Ovary (tissue), 10 donors: ENCODE measurements around the gene IFI6. TPM values are rescaled to one million over a fixed set of nuclear protein-coding genes. Genes with fewer than 3 reads are reported as not detected.

Experiments used
- DNase-seq, 5 donors: peaks; one replicate each; pipeline ENCODE4 v3.0.0-alpha.2; 2019 to 2020
- H3K27ac ChIP-seq, 2 donors: fragments of 200-600 bp; one replicate each; pipeline versions ENCODE4 v1.5.1 to v1.8.0; 2019 to 2022
- H3K27me3 ChIP-seq: fragments of 200-600 bp; one replicate; pipeline ENCODE4 v1.8.0; 2022
- H3K36me3 ChIP-seq: fragments of 200-600 bp; sonication (generic); one replicate; pipeline ENCODE4 v1.5.1; 2019
- H3K4me1 ChIP-seq: one replicate; pipeline ENCODE4 v1.8.1; 2013; ENCODE audit warnings: mild to moderate bottlenecking, moderate library complexity; ENCODE audit not compliant: insufficient read depth
- H3K4me3 ChIP-seq: fragments of 200-600 bp; sonication (generic); one replicate; pipeline ENCODE4 v1.5.1; 2017
- H3K9me3 ChIP-seq, 2 donors: fragments of 200-600 bp in 1 of 2; sonication (generic) in 1 of 2; one replicate each; pipeline versions ENCODE4 v1.5.1 to v1.8.1; 2013 to 2019; ENCODE audit warnings: mild to moderate bottlenecking in 1 of 2, moderate library complexity in 1 of 2
- CTCF ChIP-seq, 3 donors: fragments of 450-650 bp in 2 of 3; fragments of 200-600 bp in 1 of 3; IDR thresholded peaks; one replicate each; pipeline versions ENCODE4 v1.5.1 to v1.8.0; 2016 to 2022; ENCODE audit warnings: antibody characterized with exemption in 3 of 3, mild to moderate bottlenecking in 1 of 3
- EP300 ChIP-seq: sonication (generic); formaldehyde crosslinking; IDR thresholded peaks from one replicate; pipeline ENCODE4 v1.6.1; 2017; ENCODE audit warnings: antibody characterized with exemption
- POLR2A ChIP-seq: fragments of 450-650 bp; IDR thresholded peaks from one replicate; pipeline ENCODE4 v1.6.1; 2017; ENCODE audit warnings: antibody characterized with exemption, mild to moderate bottlenecking, moderate library complexity
- WGBS, 3 donors: extraction: QIAGEN DNeasy Blood & Tissue Kit in 1 of 3; methylation state at CpG; one replicate each; pipeline versions ENCODE4 v1.1.5 to v1.1.7; 2013 to 2017; 5-methylcytosine and 5-hydroxymethylcytosine counted together
- intact Hi-C, 4 donors: fragments of 100-400 bp; cut with DNase I; formaldehyde crosslinking; loops; one replicate each; pipeline versions ENCODE4 v1.11.0 to v1.15.1; 2022 to 2023
- long read RNA-seq, 3 donors: library from polyadenylated mRNA in 2 of 3; unstranded in 2 of 3; transcript quantifications; one replicate each; pipeline ENCODE4 v2.0.0 and lab custom pipeline, GENCODE V29; 2021 to 2026
- polyA plus RNA-seq, 2 donors: library from polyadenylated mRNA; stranded (reverse); fragments of 200-250 nt in 1 of 2; fragments of 350-450 nt in 1 of 2; fragmentation: Illumina TruSeq in 1 of 2; extraction: RNeasy Lipid Tissue Mini Kit (QIAGEN cat#74804) in 1 of 2; gene quantifications; one replicate each; pipeline ENCODE4 v1.2.3, GENCODE V29; 2013 to 2014
- total RNA-seq, 7 donors: library from RNA; depleted of rRNA in 2 of 7; stranded (reverse); fragments of >200 nt in 2 of 7; fragmentation: NEBNext Ultra II Directional in 3 of 7; extraction: Animal tissue kit (Norgen Biotek cat#: 25700) in 3 of 7; gene quantifications; one replicate each; pipeline versions ENCODE4 v1.1.0 to v1.2.4, GENCODE V29; 2016 to 2023
- donor health status: DM: no; HTN: no; CAD: no; lungs with moderate emphysema.
- donor health status: DM: no; HTN: no; CAD: no.
- donor health status: Bipolar disorder and iron deficiency.
- donor health status: DM: yes; HTN: yes; CAD: no.
- donor health status: DM: no; HTN: no; CAD: no.
- donor health status: DM: yes; HTN: yes; CAD: no.

The IFI6 gene
- 10 to 100 TPM; 30.3 to 89.1 (median 48.6) TPM for total RNA-seq
- polyA plus RNA-seq, result 100 to 1,000 TPM; 200 to 274 TPM
- long read RNA-seq, donor 1, transcript IFI6-201 (5 exons, 822 nt), result minor isoform, 6 of 105 reads
- long read RNA-seq, donor 1, transcript IFI6-203 (5 exons, 828 nt), result minor isoform, 9 of 105 reads
- long read RNA-seq, donor 1, transcript IFI6-202 (5 exons, 841 nt), result major isoform, 89 of 105 reads
- long read RNA-seq, donor 1, partial matches to known transcripts, result 1 of 105 reads
- long read RNA-seq, donor 1, other reads (novel, unspliced or antisense), result 0 of 105 reads
- long read RNA-seq, donor 2, transcript IFI6-203 (5 exons, 828 nt), result minor isoform, 7 of 30 reads
- long read RNA-seq, donor 2, transcript IFI6-202 (5 exons, 841 nt), result major isoform, 23 of 30 reads
- long read RNA-seq, donor 2, partial matches to known transcripts, result 0 of 30 reads
- long read RNA-seq, donor 2, other reads (novel, unspliced or antisense), result 0 of 30 reads
- long read RNA-seq, donor 3, transcript IFI6-202 (5 exons, 841 nt), result major isoform, 32 of 37 reads
- long read RNA-seq, donor 3, partial matches to known transcripts, result 0 of 37 reads
- long read RNA-seq, donor 3, other reads (novel, unspliced or antisense), result 1 of 37 reads

GRCh38 chr1:27671964-27672749, at the start of gene IFI6:
TSS of gene IFI6 (minus strand) at chr1:27672192. CDS start at chr1:27669314, 2,878 bp downstream.
- no peaks in the 10 kb centered on the region for H3K36me3 ChIP-seq
- H3K4me3 ChIP-seq, result peak within 1 kb of the TSS; percentile 41
- no peaks in the 10 kb centered on the region for H3K9me3 ChIP-seq
- no peaks in the 10 kb centered on the region for H3K27me3 ChIP-seq
- H3K27ac ChIP-seq, result peak within 1 kb of the TSS in 1 of 2 donors; percentile 57
- H3K4me1 ChIP-seq, result peaks cover 2% of the 10 kb centered on the region
- TF ChIP-seq EP300 (no peak), CTCF (IDR thresholded peaks at IDR 0.05) (peak; percentile 42 to 61 (median 43)), POLR2A (no peak)
- intact Hi-C loops, result no loop called here
- DNase-seq, result peak; percentile 80 to 86 (median 84)
- WGBS, 3 donors, result 0 to 2% (median 1%) methylated on average over 10 of the region's 10 CpGs

GRCh38 chr1:27719286-27720251, 47.6 kb upstream of the IFI6 start:
- H3K36me3 ChIP-seq, result no peaks in the 10 kb centered on the region
- 43 to 50% (median 49%) methylated on average over 5 of the region's 5 CpGs for WGBS, 3 donors
- H3K4me3 ChIP-seq, result no peak overlapping the region
- no peaks in the 10 kb centered on the region for H3K27me3 ChIP-seq
- H3K9me3 ChIP-seq, result no peaks in the 10 kb centered on the region
- no peak for DNase-seq
- H3K4me1 ChIP-seq, result no peaks in the 10 kb centered on the region
- intact Hi-C loops, result loop anchor here in 1 of 4 donors (10.0 kb wide), 1 partner anchor 55 kb away; no protein-coding TSS in a partner anchor
- TF ChIP-seq EP300, result no peak
- TF ChIP-seq POLR2A, result no peak
- no peak for TF ChIP-seq CTCF (IDR thresholded peaks at IDR 0.05)
- H3K27ac ChIP-seq, result no peak overlapping the region

DNA sequence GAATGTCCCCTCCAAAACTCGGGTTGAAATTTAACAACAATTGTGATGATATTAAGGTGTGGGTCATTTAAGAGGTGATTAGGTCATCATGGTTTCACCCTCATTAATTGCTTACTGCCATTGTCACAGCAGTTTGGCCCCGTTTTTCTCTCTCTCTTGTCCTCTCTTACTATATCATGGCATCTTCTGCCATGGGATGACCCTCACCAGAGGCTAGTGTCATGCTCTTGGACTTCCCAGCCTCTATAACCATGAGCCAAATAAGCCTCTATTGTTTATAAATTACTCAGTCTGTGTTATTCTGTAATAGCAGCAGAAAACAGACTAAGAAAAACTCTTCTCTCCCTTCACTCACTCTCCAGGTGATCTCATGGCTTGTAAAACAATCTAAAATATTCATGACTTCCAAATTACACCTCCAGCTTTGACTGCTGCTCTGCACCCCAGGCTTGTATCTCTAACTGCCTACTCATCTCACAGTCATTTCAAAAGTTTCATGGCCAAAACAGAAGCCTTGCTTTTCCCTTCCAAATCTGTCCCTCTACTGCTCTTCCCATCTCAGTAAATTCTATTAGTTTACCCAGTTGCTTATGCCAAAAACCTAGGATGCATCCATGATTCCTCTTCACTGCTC, 44.4 kb upstream of the IFI6 start:
- H3K4me1 ChIP-seq, result no peaks in the 10 kb centered on the region
- H3K27ac ChIP-seq, result no peak overlapping the region
- no peaks in the 10 kb centered on the region for H3K27me3 ChIP-seq
- no peak for DNase-seq
- H3K36me3 ChIP-seq, result no peaks in the 10 kb centered on the region
- no peak for TF ChIP-seq POLR2A
- no peak for TF ChIP-seq EP300
- no peak for TF ChIP-seq CTCF (IDR thresholded peaks at IDR 0.05)
- no peaks in the 10 kb centered on the region for H3K9me3 ChIP-seq
- H3K4me3 ChIP-seq, result no peak overlapping the region
- intact Hi-C loops, result no loop called here
- 72 to 77% (median 73%) methylated on average over 2 of the region's 2 CpGs for WGBS, 3 donors
